Measurements from ENCODE around the gene GART.

GART gene

GRCh38 chr21:33554236-33554981 is 12.5 kb upstream of the GART start:
- no peak overlapping the region for H3K4me3 ChIP-seq (ENCODE audit: low read length)
- TF ChIP-seq CTCF (IDR thresholded peaks at IDR 0.05; ENCODE audit: insufficient read depth, low read depth, low read length, missing control alignments): no peak
- no peak for DNase-seq (ENCODE audit: low read depth)

- TF ChIP-seq CTCF (IDR thresholded peaks at IDR 0.05; ENCODE audit: insufficient read depth, low read depth, low read length, missing control alignments): no peak
- DNase-seq (ENCODE audit: low read depth): no peak
- H3K4me3 ChIP-seq (ENCODE audit: low read length): no peak overlapping the region
Observed at GRCh38 chr21:33552999-33553598, 11.2 kb upstream of the GART start.

GRCh38 chr21:33552093-33552998 is 10.4 kb upstream of the GART start:
- no peak for DNase-seq (ENCODE audit: low read depth)
- no peak for TF ChIP-seq CTCF (IDR thresholded peaks at IDR 0.05; ENCODE audit: insufficient read depth, low read depth, low read length, missing control alignments)
- no peak overlapping the region for H3K4me3 ChIP-seq (ENCODE audit: low read length)

- no peak for DNase-seq (ENCODE audit: low read depth)
Observed at GRCh38 chr21:33551664-33552063, 9.7 kb upstream of the GART start.

GRCh38 chr21:33550772-33551660 is 9.1 kb upstream of the GART start:
- H3K4me3 ChIP-seq (ENCODE audit: low read length): no peak overlapping the region
- TF ChIP-seq CTCF (IDR thresholded peaks at IDR 0.05; ENCODE audit: insufficient read depth, low read depth, low read length, missing control alignments): no peak
- no peak for DNase-seq (ENCODE audit: low read depth)

More at GRCh38 chr21:33551664-33552063, 9.7 kb upstream of the GART start:
- H3K4me3 ChIP-seq (ENCODE audit: low read length): no peak overlapping the region
- TF ChIP-seq CTCF (IDR thresholded peaks at IDR 0.05; ENCODE audit: insufficient read depth, low read depth, low read length, missing control alignments): no peak

Data from epithelial cell of esophagus (primary cell).